OCI-LY1 (cell line): Measurements from ENCODE around the gene CA5A.

Experiments
- H2AFZ ChIP-seq: fragments of 200-600 bp; sonication (generic), shearing (Covaris generic); 2 replicates; pipeline ENCODE4 v1.6.0; 2014; ENCODE audit warnings: antibody characterized with exemption, mild to moderate bottlenecking, low read length
- H3F3A ChIP-seq: fragments of 200-600 bp; sonication (generic), shearing (Covaris generic); 2 replicates; pipeline ENCODE4 v1.6.0; 2014; ENCODE audit warnings: mild to moderate bottlenecking, antibody characterized with exemption, low read length, moderate library complexity; ENCODE audit not compliant: insufficient read depth
- H3K27ac ChIP-seq: fragments of 200-600 bp; sonication (generic); 2 replicates; pipeline ENCODE4 v1.5.1; 2014; ENCODE audit warnings: low read length, mixed run types, mild to moderate bottlenecking, low read depth; ENCODE audit not compliant: poor library complexity, severe bottlenecking
- H3K27me3 ChIP-seq: fragments of 200-600 bp; sonication (generic); 2 replicates; pipeline ENCODE4 v1.6.0; 2014; ENCODE audit warnings: antibody characterized with exemption, mild to moderate bottlenecking, low read length, moderate library complexity; ENCODE audit not compliant: insufficient read depth
- H3K36me3 ChIP-seq: fragments of 200-600 bp; sonication (generic); 2 replicates; pipeline ENCODE4 v1.6.1; 2014; ENCODE audit warnings: mild to moderate bottlenecking, antibody characterized with exemption, low read length, moderate library complexity, mixed read lengths; ENCODE audit not compliant: insufficient read depth
- H3K4me1 ChIP-seq: fragments of 200-600 bp; sonication (generic); 2 replicates; pipeline ENCODE4 v1.5.1; 2014; ENCODE audit warnings: mild to moderate bottlenecking, low read length, moderate library complexity; ENCODE audit not compliant: insufficient read depth, severe bottlenecking
- H3K4me2 ChIP-seq: fragments of 200-600 bp; sonication (generic), shearing (Covaris generic); 2 replicates; pipeline ENCODE4 v1.6.1; 2014; ENCODE audit warnings: low read length
- H3K4me3 ChIP-seq: fragments of 200-600 bp; sonication (generic); 2 replicates; pipeline ENCODE4 v1.5.1; 2014; ENCODE audit warnings: low read length, low read depth, mild to moderate bottlenecking, mixed read lengths; ENCODE audit not compliant: poor library complexity, severe bottlenecking
- H3K79me2 ChIP-seq: fragments of 200-600 bp; shearing (Covaris generic); 2 replicates; pipeline ENCODE4 v1.6.1; 2016; ENCODE audit warnings: mixed run types, low read length, mixed read lengths; ENCODE audit not compliant: insufficient read depth
- H3K9ac ChIP-seq: fragments of 200-600 bp; sonication (generic), shearing (Covaris generic); 2 replicates; pipeline ENCODE4 v1.6.1; 2014; ENCODE audit warnings: mild to moderate bottlenecking, low read length, mixed read lengths
- H3K9me2 ChIP-seq: fragments of 200-600 bp; sonication (generic), shearing (Covaris generic); 2 replicates; pipeline ENCODE4 v1.6.1; 2014; ENCODE audit warnings: low read depth, mild to moderate bottlenecking, low read length, mixed read lengths
- H3K9me3 ChIP-seq: fragments of 200-600 bp; shearing (Covaris generic); 2 replicates; pipeline ENCODE4 v1.6.1; 2014; ENCODE audit warnings: low read length, mixed read lengths
- H4K20me1 ChIP-seq: fragments of 200-600 bp; sonication (generic), shearing (Covaris generic); 2 replicates; pipeline ENCODE4 v1.6.0; 2016; ENCODE audit warnings: mild to moderate bottlenecking, low read length; ENCODE audit not compliant: insufficient read depth
- CTCF ChIP-seq: fragments of 200-600 bp; sonication (generic), shearing (Covaris generic); IDR thresholded peaks from 2 replicates; pipeline ENCODE4 v1.5.1; 2017; ENCODE audit warnings: mild to moderate bottlenecking, antibody characterized with exemption, low read length, moderate library complexity, mixed read lengths
- EZH2 ChIP-seq: fragments of 200-600 bp; sonication (generic), shearing (Covaris generic); IDR thresholded peaks from 2 replicates; pipeline ENCODE4 v1.8.0; 2017; ENCODE audit warnings: borderline replicate concordance, mixed run types, mild to moderate bottlenecking, antibody characterized with exemption, low read length, moderate library complexity, mixed read lengths

The CA5A gene

GRCh38 chr16:87850009-87851006, 86.0 kb downstream of the CA5A start:
- Histone ChIP-seq H3K79me2 (peaks cover 15% of the 10 kb centered on the region; the same call in 1 of the 2 replicates), H3K27me3 (no peaks in the 10 kb centered on the region), H3K36me3 (peaks cover 85% of the 10 kb centered on the region), H4K20me1 (no peaks in the 10 kb centered on the region), H3K27ac (peak overlapping the region; percentile 81), H3K4me1 (peaks cover 53% of the 10 kb centered on the region), H3K9me3 (no peaks in the 10 kb centered on the region), H3K9ac (peak overlapping the region; percentile 1; the same call in 1 of the 2 replicates), H2AFZ (no peak overlapping the region), H3K4me3 (no peak overlapping the region), H3K9me2 (no peaks in the 10 kb centered on the region), H3F3A (no peaks in the 10 kb centered on the region), H3K4me2 (peak overlapping the region; percentile 8; the same call in 1 of the 2 replicates)
- TF ChIP-seq CTCF (peak; percentile 95), EZH2 (no peak)

GRCh38 chr16:87849419-87850008, 86.8 kb downstream of the CA5A start:
- Histone ChIP-seq H3K4me1 (peaks cover 45% of the 10 kb centered on the region), H3K4me2 (no peak overlapping the region), H3K9me3 (no peaks in the 10 kb centered on the region), H3F3A (no peaks in the 10 kb centered on the region), H2AFZ (no peak overlapping the region), H3K27me3 (no peaks in the 10 kb centered on the region), H4K20me1 (no peaks in the 10 kb centered on the region), H3K36me3 (peaks cover 84% of the 10 kb centered on the region), H3K9ac (no peak overlapping the region), H3K9me2 (no peaks in the 10 kb centered on the region), H3K4me3 (no peak overlapping the region), H3K27ac (no peak overlapping the region), H3K79me2 (peaks cover 15% of the 10 kb centered on the region; the same call in 1 of the 2 replicates)
- TF ChIP-seq EZH2 (no peak), CTCF (no peak)

- Histone ChIP-seq H3K4me2 (no peak overlapping the region), H3K9ac (no peak overlapping the region), H3K4me3 (no peak overlapping the region), H3K79me2 (peaks cover 15% of the 10 kb centered on the region; the same call in 1 of the 2 replicates), H3F3A (no peaks in the 10 kb centered on the region), H3K27ac (no peak overlapping the region), H3K27me3 (no peaks in the 10 kb centered on the region), H3K36me3 (peaks cover 91% of the 10 kb centered on the region), H3K4me1 (peaks cover 44% of the 10 kb centered on the region), H2AFZ (no peak overlapping the region), H4K20me1 (no peaks in the 10 kb centered on the region), H3K9me2 (no peaks in the 10 kb centered on the region), H3K9me3 (no peaks in the 10 kb centered on the region)
- TF ChIP-seq CTCF = no peak
- no peak for TF ChIP-seq EZH2
Observed at GRCh38 chr16:87848676-87849345, 87.5 kb downstream of the CA5A start.
